AG09319 (cell line): ENCODE data around the gene ASB14.

ENCODE experiments used
- DNase-seq: peaks from one replicate; pipeline ENCODE4 v3.0.0-alpha.2; 2010; ENCODE audit warnings: low read depth; ENCODE audit errors: extremely low read depth
- CTCF ChIP-seq: IDR thresholded peaks from 2 replicates; pipeline ENCODE4 v1.5.1; 2011; ENCODE audit warnings: low read depth, mild to moderate bottlenecking, inconsistent platforms, low read length, moderate library complexity

Gene ASB14

DNA sequence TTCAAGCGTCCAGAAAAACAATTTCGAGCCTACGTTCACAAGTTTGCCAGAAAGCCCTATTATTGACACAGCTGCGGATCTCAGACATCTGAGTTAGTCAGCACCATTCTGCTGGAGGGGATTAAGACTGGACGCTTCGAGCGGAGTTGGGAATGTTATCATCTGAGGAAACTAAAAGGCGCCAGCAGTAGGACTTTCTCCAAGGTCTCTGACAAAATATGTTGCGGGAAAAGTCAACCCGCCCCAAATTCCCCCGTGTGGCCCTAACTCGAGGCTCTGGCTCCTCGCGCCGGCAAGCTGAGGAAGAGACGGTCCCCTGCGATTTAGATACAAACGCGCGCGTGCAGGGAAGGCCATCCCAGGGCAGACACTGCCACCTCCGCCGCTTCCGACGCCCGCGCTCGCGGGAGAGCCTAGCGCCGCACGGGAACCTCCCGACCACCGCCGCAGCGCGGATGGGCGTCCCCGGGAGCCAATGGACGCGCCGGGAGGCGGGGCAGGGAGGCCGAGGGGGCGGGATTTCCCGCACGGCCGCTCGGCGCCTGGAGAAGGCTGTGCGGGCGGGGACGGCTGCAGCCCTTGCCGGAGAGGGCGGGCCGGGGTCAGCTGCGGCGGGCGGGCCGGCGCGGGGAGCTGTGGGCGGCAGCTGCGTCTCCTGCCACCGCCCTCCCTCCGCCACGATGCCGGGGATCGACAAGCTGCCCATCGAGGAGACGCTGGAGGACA, 65.1 kb downstream of the ASB14 start, which contains the start of gene APPL1:
APPL1 (plus strand) TSS at position 526 of the 726 bp plus-strand sequence; CDS start at position 681, 155 bp downstream.
- no peak for TF ChIP-seq CTCF
- DNase-seq: peak; percentile 63

DNA sequence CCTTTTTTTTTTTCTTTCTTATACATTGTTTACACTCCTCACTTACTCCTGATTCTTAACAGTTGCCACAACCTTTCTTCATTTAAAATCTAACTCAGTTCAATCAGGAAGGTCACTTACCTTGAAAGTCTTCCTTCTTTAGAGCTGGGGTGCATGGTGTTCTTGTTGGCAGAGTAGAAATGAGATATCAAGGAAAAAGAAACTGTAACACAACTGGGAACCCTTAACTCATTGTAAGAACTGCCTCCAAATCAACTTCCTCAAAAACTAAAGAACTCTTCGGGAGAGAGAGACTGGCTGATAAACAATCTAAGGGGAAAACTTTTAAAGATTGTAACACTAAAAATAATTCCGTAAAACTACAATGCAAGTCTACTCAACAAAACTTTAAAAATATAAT, 66.3 kb downstream of the ASB14 start:
- TF ChIP-seq CTCF: no peak
- no peak for DNase-seq

- TF ChIP-seq CTCF: no peak
- no peak for DNase-seq
These were observed 67.6 kb downstream of the ASB14 start for GRCh38 chr3:57224856-57225255.

DNA sequence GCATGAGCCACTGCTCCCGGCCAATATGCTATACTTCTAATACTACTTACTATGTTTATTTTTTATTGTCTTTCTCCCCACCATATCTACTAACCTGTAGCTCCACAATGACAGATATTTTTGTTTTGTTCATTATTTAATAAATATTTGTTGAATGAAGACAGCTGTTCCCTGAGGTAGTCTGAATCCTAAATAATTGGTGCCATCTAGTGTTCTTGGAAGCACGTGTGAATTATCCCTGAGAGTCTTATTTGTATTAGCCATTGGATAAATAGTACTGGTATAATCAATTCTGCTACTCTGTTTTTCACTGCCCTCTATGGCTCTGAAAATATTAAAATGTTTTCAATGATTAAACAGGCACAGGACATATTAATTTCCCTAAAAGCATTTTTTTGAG, 70.6 kb downstream of the ASB14 start:
- TF ChIP-seq CTCF: peak; percentile 50
- no peak for DNase-seq
